HG02938 (cell line): ENCODE measurements around the gene DPP3.
A peak's percentile ranks its signal among the peaks of the same experiment; 100 is the strongest.
"Not testable (repeated sequence)": the region's sequence is repeated elsewhere in the genome, so short reads cannot be mapped to it uniquely, and the experiment has no call there.

Experiments used
- ATAC-seq: cut with Tn5 transposase; IDR thresholded peaks from one replicate; pipeline ENCODE4 v1.9.1; 2021; ENCODE audit warnings: mild to moderate bottlenecking, moderate library complexity; ENCODE audit not compliant: unreplicated experiment

DPP3 gene

GRCh38 chr11:66462911-66463310, 17.3 kb upstream of the DPP3 start:
- ATAC-seq, result no peak

- not testable (repeated sequence) for ATAC-seq
Measured at GRCh38 chr11:66464116-66464515, 16.1 kb upstream of the DPP3 start.

DNA sequence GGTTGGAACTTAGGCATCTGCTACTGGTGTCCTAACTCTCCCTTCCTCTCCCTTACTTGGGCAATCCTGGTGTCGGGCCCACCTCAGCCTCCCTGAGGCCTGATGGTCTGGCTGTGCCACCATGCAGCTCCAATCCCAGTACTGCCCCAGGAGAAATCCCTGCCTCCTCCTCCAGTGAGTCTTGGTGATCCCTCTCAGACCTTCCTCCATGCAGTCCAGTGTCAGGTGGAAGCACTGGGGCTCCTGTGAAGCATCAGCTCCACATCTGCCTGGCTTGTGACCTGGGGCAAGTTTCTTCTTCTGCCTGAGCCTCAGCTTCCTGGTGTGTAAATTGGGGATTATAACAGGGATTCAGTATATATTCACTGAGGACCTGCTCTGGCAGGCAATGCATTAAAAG, 15.3 kb upstream of the DPP3 start:
- no peak for ATAC-seq

DNA sequence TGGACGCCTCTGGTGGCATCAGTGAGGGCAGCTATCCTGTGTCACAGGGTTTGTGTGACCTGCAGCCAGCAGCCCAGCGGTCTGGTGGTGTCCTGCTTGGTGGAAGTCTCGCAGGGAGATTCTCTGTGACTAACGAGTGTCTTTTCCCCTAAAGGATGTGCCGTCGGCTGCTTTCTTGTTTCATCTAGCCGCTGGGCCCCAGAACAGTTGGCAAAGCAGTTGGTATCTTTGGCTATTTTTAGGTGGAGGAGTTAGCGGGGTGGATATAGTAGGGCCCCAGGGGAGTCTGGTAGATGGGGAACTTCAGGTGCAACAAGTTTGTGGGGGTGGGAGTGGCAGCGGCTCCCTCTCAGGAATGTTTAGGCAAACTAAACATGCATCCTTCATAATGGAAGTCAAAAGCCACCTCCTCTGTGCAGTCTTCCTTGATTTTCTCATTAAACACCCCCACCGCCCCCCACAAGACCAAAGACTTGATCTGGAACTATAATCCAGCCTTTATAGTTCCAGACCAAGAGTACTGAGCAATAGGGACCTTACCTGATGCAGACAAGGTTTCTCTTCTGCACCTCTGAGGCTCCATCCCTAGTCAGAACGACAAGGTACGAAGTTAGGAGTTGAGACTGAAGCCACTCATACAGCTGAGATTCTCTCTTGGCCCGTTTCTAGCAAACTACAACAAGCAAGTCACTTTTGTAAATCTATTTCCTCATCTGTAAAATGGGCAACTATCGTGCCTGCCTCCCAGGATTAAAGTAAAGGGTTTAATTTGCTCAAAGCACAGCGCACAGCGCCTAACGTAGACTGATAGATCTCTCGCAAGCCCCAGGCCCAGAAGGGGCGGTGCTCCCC, 14.6 kb upstream of the DPP3 start:
- no peak for ATAC-seq

DNA sequence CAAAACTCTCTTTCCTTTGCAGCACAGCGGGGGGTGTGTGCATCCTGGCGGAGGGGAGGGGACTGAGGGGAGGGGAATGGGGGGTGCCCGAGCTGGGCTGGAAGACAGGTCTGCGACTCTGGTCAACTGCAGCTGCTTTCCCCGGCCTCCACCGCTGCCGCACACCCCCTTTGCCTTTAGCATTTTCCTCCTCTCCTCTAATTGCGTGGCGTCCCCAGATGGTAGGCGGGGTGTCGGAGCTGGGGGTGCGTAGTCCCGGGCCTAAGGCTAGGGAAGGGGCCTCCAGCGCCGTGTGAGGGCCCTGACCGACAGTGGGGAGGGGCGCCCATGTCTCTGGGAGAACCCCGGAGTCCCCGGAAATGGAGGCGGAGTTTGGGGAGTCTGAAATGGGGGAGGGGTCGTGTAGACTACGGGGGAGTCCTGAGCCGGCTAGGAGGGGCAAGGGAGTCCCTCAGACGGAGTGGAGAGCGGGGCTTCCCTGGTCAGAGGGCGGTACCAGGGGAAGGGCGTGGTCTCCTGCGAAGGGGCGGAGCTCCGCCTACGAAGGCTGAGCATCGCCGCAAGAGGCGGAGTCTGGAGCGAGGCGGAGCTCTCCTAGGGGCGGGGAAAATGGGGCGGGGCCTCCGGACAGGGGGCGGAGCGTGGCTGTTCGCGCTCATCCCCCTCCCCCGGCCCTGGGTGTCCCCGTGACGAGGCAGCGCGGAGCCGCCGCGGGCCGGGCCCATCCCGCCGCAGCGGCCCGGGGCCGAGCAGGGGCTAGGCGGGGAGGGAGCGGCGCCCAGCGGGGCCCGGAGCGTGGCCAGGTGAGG, 13.8 kb upstream of the DPP3 start, which contains the start of gene PELI3:
Gene PELI3 (plus strand): TSS at position 681 of the 809 bp plus-strand sequence. CDS start 1,224 bp downstream, outside the sequence.
- ATAC-seq, result peak; percentile 74

GRCh38 chr11:66467034-66467659, 13.1 kb upstream of the DPP3 start:
- peak; percentile 17 for ATAC-seq

DNA sequence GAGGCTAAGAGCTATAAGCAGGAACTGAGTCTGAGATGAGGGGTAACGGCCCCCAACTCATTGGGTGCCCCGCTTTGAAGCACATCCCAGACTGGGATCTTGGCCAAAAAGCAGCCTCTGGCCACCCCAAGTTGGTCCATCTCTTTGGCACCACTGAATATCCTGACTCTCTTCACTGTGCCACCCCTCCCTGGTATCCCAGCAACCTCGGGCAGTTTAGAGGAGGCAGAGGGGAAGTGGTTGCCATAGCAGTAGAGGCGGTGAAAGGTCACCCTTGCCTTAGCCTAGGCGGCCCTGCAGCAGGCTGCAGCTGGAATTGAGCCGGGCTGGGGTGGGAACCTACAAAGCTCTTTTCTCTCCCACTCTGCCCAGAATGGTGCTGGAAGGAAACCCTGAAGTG, 12.5 kb upstream of the DPP3 start:
- no peak for ATAC-seq

DNA sequence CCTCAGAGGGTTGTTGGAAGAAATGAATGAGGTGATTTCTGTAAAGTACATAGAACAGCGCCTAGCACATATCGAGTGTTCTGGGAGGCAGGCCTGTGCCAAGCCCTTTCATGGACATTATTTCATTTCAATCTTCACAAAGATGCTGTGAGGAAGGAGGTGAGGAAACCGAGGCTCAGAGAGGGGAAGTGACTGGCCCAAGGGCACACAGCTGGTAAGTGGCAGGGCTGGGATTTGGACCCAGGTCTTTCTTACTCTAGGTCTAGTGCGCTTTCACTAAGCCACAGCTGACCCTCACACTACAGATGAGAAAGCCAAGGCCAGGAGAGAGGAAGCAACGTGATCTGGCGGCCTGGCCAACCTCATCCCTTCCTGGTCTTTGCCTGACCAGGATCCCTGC, 11.5 kb upstream of the DPP3 start:
- ATAC-seq, result no peak

DNA sequence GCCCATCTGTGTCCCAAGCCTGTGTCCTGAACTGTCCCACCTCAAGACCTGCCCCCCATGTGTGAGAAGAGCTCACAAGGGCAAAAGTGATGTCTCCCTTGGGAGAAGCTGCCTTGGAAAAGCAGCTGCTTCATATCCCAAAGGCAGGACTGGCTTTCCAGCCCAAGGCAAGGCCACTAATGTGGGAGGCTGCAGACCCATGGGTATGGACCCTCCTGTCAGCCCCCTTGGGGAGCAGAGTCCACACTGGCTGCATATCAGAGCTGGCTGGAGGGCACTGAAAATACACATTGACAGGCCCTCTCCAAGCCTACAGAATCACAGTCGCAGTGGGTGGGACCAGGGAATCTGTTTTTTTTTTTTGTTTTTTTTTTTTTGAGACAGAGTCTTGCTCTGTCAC, 10.8 kb upstream of the DPP3 start:
- ATAC-seq, result no peak

- ATAC-seq, result no peak
Measured at GRCh38 chr11:66470015-66470414, 10.2 kb upstream of the DPP3 start.

DNA sequence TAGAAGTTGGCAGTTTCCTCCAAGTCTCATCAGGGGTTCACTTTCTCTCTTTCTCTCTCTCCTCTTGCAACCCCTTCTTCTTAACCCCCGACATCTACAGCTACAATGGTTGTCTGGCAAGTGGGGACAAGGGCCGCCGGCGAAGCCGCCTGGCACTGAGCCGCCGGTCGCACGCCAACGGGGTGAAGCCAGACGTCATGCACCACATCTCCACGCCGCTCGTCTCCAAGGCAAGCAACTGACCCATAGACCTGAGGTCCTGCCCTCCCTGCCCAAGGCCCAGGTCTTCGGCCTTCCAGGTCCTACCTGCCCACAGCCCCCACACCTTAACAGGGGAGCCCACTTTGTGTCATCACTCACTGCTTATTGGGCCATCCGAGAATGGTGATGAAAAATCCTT, 9.1 kb upstream of the DPP3 start:
- ATAC-seq, result no peak

- no peak for ATAC-seq
Measured at GRCh38 chr11:66472054-66472453, 8.2 kb upstream of the DPP3 start.

DNA sequence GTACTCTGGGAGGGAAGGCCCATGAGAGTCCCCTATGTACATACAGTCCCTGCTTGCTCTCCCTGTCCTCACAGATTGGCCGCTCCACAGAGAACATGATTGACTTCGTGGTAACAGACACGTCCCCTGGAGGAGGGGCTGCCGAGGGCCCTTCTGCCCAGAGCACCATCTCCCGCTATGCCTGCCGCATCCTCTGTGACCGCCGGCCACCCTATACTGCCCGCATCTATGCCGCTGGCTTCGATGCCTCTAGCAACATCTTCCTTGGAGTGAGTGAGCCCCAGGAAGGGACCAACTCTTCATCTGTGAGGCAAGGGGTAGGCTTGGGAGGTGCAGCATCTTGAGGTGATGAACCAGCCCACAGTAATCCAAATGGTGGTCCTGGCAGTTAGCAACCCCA, 7.1 kb upstream of the DPP3 start:
- ATAC-seq, result no peak

DNA sequence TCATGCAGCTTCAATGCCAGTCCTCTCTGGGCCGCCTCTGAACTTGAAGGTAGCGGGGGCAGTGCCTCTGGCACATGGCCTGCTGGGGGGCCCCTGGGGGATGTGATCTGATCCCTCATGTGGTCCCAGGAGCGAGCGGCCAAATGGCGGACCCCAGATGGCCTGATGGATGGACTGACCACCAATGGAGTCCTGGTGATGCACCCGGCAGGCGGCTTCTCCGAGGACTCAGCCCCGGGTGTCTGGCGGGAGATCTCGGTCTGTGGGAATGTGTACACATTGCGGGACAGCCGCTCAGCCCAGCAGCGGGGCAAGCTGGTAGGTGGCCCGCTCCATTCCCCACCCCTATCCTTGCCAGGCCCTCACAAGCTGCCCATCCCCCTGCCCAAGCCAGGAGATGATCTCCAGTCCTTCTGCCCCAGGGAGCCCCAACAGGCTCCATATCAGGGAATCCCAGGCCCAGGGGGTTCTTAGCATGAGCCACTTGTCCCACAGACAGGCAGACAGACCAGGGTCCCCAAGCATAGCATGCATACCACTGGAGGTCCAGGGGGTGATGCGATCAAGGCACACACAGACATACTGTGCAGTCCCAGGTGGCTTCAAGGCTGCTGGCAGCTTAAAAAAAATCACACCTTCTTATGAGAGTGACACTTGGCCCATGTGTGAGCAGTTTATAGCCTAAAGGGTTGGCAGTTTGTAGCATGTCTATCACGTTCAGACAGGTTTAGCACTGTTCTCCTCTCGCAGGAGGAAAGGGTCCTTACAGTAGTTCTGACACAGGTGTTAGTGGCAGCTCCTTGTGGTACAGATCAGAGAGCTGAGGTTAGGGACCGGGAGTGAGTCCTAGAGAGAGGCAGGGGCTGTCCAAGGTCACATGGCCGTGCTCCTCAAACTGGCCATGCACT, 6.4 kb upstream of the DPP3 start:
- no peak for ATAC-seq

DNA sequence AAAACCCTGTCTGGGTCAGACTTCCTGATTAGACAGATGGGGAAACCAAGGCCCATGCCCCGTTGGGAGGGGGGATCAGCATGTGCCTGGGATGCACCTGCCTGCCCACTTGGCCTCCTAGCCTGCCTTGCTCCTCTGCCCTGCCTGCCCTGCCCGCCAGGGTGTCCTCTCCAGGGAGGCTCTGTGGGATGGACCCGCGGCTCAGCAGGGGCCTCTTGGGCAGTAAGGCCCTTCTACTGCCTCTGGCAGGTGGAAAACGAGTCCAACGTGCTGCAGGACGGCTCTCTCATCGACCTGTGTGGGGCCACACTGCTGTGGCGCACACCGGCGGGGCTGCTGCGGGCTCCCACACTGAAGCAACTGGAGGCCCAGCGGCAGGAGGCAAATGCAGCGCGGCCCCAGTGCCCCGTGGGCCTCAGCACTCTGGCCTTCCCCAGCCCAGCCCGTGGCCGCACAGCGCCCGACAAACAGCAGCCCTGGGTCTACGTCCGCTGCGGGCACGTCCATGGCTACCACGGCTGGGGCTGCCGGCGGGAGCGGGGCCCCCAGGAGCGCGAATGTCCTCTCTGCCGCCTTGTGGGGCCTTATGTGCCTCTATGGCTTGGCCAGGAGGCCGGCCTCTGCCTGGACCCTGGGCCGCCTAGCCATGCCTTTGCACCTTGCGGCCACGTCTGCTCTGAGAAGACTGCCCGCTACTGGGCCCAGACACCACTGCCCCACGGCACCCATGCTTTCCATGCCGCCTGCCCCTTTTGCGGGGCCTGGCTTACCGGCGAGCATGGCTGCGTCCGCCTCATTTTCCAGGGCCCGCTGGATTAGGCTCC, 4.7 kb upstream of the DPP3 start:
- ATAC-seq, result no peak

- no peak for ATAC-seq
Measured at GRCh38 chr11:66476173-66476840, 3.9 kb upstream of the DPP3 start.

GRCh38 chr11:66476841-66477251, 3.4 kb upstream of the DPP3 start:
- ATAC-seq, result no peak

- no peak for ATAC-seq
Measured at GRCh38 chr11:66477263-66478201, 2.7 kb upstream of the DPP3 start.
